Fibroblast of skin of scalp (primary cell): Measurements from ENCODE around the gene HBQ1. TPM values are rescaled to one million over a fixed set of nuclear protein-coding genes. Genes with fewer than 3 reads are reported as not detected.
"Not testable (repeated sequence)": the region's sequence is repeated elsewhere in the genome, so short reads cannot be mapped to it uniquely, and the experiment has no call there.

ENCODE experiments used
- DNase-seq: peaks from one replicate; pipeline ENCODE4 v3.0.0-alpha.2; 2013
- polyA plus RNA-seq, 2 experiments: library from polyadenylated mRNA; unstranded; fragments of 120-200 nt; gene quantifications; one replicate each; pipeline ENCODE4 v1.2.1, GENCODE V29; 2013; ENCODE audit not compliant: insufficient read length in 2 of 2

Gene HBQ1
- not detected for polyA plus RNA-seq (2013, experiment 1 of 2; ENCODE audit: insufficient read length)
- polyA plus RNA-seq (2013, experiment 2 of 2; ENCODE audit: insufficient read length): 0.46 TPM

DNA sequence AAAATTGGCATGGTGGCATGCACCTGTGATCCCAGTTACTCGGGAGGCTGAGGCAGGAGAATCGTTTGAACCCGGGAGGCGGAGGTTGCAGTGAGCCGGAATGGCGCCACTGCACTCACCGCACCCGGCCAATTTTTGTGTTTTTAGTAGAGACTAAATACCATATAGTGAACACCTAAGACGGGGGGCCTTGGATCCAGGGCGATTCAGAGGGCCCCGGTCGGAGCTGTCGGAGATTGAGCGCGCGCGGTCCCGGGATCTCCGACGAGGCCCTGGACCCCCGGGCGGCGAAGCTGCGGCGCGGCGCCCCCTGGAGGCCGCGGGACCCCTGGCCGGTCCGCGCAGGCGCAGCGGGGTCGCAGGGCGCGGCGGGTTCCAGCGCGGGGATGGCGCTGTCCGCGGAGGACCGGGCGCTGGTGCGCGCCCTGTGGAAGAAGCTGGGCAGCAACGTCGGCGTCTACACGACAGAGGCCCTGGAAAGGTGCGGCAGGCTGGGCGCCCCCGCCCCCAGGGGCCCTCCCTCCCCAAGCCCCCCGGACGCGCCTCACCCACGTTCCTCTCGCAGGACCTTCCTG is at the start of gene HBQ1:
TSS of gene HBQ1 (plus strand) at position 359 of the 575 bp plus-strand sequence. CDS start at position 387, 28 bp downstream.
- DNase-seq: peak; percentile 37

- DNase-seq: no peak
Measured at GRCh38 chr16:130533-131173, 49.6 kb upstream of the HBQ1 start.

- DNase-seq: no peak
Measured at GRCh38 chr16:132120-132519, 48.1 kb upstream of the HBQ1 start.

- DNase-seq: no peak
Measured at GRCh38 chr16:133716-134115, 46.5 kb upstream of the HBQ1 start.

GRCh38 chr16:138049-138417 is 42.2 kb upstream of the HBQ1 start:
- peak; percentile 15 for DNase-seq

- DNase-seq: no peak
Measured at GRCh38 chr16:140175-140857, 39.9 kb upstream of the HBQ1 start.

- DNase-seq: no peak
Measured at GRCh38 chr16:142405-142967, 37.8 kb upstream of the HBQ1 start.

- no peak for DNase-seq
Measured at GRCh38 chr16:143047-143446, 37.2 kb upstream of the HBQ1 start.

GRCh38 chr16:143456-143855 is 36.8 kb upstream of the HBQ1 start:
- no peak for DNase-seq

GRCh38 chr16:144797-145252 is 35.4 kb upstream of the HBQ1 start:
- DNase-seq: no peak

DNA sequence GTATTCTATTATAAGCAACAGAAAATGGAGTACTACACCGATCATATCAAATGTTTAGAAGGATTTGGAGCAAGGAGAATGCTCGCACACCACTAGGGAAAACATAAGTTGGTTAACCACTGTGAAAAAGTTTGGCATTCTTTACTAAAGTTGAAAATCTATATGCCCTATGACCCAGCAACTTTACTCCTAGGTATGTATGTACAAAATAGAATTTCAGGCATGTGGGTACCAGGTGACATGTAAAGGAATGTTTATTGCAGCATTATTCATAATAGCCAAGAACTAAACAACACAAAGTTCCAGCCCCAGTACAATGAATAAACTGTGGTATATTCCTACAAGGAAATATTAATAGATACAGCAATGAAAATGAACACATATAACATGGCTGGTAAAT is 33.6 kb upstream of the HBQ1 start:
- no peak for DNase-seq

DNA sequence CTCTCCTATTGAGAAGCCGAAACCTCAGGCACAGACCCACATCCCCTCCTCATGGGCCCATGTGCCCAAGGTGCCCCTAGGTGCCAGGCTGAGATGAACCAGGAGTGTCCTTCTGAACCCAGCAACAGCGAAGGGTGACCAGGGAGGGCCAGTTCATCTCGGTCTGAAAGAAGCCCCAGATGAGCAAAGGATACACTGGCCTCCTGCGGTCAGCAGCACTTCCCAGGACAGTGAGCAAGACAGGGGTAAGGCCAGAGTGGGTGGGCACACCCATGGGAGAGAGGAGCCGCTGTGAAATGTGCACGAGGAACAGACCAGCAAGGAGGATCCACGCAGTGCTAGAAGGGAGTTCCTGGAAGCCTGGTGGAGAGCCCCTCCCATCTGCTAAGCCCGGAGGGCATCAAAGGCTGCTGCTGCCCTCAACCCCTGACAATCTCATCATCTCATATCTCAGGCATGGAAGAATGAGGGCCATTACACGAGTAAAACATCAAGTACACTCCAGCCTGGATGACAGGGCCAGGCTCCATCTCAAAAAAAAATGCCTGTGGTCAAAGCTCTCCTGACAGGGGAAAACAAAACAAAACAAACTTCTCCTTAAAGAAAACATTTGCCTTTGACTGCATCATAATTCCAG is 31.1 kb upstream of the HBQ1 start:
- peak; percentile 63 for DNase-seq

DNA sequence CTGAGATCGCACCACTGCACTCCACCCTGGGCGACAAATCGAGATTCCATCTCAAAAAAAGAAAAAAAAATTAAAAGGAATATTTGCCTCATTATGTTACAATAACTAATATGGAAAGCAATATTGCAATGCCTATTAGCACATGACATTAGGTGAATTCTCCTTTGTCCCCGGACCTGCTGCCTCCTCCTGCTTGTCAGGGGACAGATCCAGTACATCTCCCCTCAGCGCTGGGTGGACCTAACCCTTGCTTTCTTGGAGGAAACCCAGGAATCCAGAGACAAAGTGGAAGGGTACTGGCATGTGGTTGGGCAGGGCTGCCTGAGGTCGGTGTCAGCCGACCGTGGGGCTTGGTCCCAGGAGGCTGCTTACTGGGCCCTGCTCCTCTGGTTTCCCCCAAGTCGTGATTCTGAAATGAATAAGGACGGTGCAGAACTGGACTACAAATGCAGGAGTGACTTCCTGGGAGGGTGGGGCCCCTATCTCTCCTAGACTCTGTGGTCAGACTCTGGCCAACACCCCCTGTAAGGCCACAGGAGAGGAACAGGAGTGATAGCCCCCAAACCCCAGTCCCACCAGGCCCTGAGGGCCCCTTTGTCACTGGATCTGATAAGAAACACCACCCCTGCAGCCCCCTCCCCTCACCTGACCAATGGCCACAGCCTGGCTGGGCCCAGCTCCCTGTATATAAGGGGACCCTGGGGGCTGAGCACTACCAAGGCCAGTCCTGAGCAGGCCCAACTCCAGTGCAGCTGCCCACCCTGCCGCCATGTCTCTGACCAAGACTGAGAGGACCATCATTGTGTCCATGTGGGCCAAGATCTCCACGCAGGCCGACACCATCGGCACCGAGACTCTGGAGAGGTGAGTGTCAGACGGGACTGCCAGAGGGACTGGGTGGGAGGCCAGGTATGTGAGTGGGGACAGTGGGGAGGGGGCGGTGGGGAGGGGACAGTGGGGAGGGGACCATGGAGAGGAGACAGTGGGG is 27.8 kb upstream of the HBQ1 start, which contains the start of gene HBZ:
TSS of gene HBZ (plus strand) at position 504 of the 988 bp plus-strand sequence. CDS start at position 770, 266 bp downstream.
- no peak for DNase-seq

DNA sequence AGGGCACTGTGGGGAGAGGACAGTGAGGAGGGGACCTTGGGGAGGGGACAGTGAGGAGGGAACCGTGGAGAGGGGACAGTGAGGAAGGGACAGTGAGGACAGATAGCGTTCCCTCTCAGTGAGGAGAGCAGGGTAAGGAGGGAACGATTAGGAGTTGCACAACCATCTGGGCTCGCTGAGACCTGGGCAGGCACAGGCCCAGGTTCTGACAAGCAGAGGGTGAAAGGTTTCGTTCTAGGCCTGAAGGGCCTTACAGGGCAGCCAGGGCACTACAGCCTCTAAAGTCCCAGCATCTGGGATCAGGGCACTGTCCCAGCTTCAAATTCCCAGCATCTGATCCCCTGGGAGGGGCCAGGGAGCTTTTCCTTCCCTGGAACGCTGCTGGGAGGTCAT is 27.1 kb upstream of the HBQ1 start:
- not testable (repeated sequence) for DNase-seq

DNA sequence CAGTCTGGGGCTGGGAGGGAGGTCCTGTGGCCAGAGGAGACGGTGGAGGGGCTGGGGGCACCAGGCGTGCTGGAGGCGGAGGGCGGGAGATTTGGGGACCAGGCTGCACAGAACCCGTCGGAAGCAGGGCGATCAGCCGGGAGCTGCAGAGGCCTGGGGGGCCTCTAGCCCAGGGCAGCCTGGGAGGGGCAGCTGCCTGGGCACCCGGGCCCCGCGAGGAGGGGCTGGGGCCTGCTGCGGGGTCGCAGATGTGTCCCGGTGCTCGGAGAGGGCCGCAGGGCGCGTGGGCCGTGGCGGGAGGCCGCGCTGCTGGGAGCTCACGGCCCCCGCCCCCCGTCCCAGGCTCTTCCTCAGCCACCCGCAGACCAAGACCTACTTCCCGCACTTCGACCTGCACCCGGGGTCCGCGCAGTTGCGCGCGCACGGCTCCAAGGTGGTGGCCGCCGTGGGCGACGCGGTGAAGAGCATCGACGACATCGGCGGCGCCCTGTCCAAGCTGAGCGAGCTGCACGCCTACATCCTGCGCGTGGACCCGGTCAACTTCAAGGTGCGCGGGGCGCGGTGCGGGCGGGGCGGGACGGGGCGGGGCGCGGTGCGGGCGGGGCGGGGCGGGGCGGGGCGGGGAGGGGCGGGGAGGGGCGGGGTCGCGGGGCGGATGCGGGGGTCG is 26.6 kb upstream of the HBQ1 start:
- DNase-seq: not testable (repeated sequence)

- no peak for DNase-seq
Measured at GRCh38 chr16:154217-155030, 25.8 kb upstream of the HBQ1 start.

GRCh38 chr16:155031-155398 is 25.2 kb upstream of the HBQ1 start:
- no peak for DNase-seq

DNA sequence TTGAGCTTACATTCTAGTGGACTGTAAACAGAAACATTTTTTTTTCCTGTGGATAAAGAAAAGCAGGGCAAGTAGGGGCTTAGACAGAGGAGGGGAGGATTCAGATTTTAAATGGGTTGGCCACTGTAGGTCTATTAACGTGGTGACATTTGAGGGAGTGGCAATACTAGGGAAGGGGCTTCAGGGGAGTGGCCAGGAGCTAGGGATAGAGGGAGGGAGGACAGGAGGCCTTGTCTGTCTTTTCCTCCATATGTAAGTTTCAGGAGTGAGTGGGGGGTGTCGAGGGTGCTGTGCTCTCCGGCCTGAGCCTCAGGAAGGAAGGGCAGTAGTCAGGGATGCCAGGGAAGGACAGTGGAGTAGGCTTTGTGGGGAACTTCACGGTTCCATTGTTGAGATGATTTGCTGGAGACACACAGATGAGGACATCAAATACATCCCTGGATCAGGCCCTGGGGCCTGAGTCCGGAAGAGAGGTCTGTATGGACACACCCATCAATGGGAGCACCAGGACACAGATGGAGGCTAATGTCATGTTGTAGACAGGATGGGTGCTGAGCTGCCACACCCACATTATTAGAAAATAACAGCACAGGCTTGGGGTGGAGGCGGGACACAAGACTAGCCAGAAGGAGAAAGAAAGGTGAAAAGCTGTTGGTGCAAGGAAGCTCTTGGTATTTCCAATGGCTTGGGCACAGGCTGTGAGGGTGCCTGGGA is 21.0 kb upstream of the HBQ1 start:
- DNase-seq: no peak

- DNase-seq: not testable (repeated sequence)
Measured at GRCh38 chr16:160242-160641, 20.0 kb upstream of the HBQ1 start.
